GM12891 (cell line): ENCODE data around the gene BAG2.

Source experiments
- DNase-seq: peaks from one replicate; pipeline ENCODE4 v3.0.0; 2011; ENCODE audit warnings: low spot score; ENCODE audit not compliant: insufficient read length
- FAIRE-seq: peaks from 2 replicates; lab custom pipeline; 2011; peaks lifted over from hg19 to GRCh38; lab: Jason Lieb, UNC
- PAX5 ChIP-seq: IDR thresholded peaks from 2 replicates; pipeline ENCODE4 v1.6.1; 2011; ENCODE audit warnings: low read length, moderate library complexity, mild to moderate bottlenecking; ENCODE audit not compliant: insufficient read depth, severe bottlenecking
- POLR2A ChIP-seq: IDR thresholded peaks from 2 replicates; pipeline ENCODE4 v1.6.1; 2011; ENCODE audit warnings: low read depth, low read length, control low read depth
- POLR2AphosphoS5 ChIP-seq: IDR thresholded peaks from 2 replicates; pipeline ENCODE4 v1.6.1; 2011; ENCODE audit warnings: low read depth, low read length, control low read depth
- POU2F2 ChIP-seq: IDR thresholded peaks from 2 replicates; pipeline ENCODE4 v1.6.1; 2011; ENCODE audit warnings: low read depth, mild to moderate bottlenecking, control low read depth, low read length, moderate library complexity
- SPI1 ChIP-seq: IDR thresholded peaks from 2 replicates; pipeline ENCODE4 v1.6.1; 2011; ENCODE audit warnings: low read depth, low read length, control low read depth
- TAF1 ChIP-seq: IDR thresholded peaks from 2 replicates; pipeline ENCODE4 v1.6.1; 2011; ENCODE audit warnings: low read depth, low read length, control low read depth

The BAG2 gene

DNA sequence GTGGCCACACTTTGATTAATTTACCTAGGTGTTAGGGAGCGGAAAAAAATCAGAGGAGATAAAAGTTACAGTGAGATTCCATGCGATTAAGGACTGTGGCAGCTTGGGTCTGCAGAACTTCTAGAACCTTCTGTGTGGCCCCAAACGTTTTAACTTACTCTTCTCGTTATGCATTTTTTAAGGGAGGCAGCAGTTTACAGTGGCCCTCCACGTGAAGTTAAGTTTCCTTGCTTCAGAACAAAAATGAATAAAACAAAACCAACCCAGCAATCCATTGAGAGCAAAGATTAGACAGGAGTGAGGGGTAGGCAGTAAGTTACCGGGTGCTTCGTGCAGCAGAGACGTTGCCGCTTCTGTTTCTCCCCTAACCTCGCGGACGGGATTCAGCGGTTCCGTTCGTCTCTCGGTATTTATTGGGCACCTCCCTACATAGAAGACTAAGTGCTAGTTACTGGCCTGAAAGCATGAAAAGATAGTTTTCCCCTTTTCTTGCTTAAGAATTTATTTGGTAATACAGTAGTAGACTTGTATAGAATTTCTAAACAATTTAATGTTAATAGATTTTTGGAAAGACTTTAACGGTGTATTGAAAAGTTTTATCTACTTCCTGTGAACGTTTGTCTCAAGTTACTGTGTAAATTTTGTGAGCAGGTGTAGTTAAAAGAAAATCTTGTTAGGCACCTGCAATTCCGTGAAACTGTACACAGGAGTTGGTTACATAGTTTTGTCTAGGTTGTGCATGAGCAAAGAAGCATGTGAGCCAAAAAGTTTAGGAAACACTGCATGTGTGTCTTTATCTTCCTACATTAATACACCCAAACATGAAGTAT lies 1.1 kb downstream of the BAG2 start:
- DNase-seq = peak; percentile 19
- TF ChIP-seq PAX5 (no peak), POU2F2 (no peak), TAF1 (no peak), SPI1 (no peak), POLR2AphosphoS5 (no peak), POLR2A (no peak)
- FAIRE-seq = peak; percentile 33

DNA sequence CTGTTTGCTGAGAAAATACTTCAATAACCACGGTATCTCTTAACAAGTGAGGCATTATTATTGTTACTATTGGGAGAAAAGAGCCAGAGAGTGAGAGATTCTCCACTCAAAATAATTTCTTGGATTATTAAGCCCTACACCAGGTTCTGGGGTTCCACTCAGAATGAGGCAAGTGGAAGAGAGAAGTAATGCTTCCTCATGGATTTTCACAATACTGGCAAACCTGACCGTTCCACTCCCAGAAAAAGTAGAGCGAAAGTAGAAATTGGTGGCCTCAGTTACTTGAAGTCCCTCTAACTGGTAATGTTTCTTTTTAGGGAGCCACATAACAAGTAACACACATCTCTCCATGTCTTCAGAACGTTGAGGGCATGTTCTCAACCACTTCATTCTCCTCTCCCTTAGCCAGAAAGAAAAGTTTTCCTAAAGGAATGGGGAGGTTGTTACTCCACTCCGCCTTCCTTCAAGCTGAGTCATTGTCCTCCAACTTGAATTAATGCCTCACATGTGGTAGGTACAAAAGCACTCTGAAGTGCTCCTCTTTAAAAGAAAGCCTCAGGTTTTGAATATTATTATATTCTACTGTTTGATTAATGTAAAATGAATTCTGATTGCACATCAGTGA lies 1.9 kb downstream of the BAG2 start:
- no peak for DNase-seq
- TF ChIP-seq SPI1 = no peak
- no peak for TF ChIP-seq PAX5
- TF ChIP-seq POLR2AphosphoS5 = no peak
- TF ChIP-seq TAF1 = no peak
- TF ChIP-seq POU2F2 = no peak
- TF ChIP-seq POLR2A = no peak
- FAIRE-seq = no peak

DNA sequence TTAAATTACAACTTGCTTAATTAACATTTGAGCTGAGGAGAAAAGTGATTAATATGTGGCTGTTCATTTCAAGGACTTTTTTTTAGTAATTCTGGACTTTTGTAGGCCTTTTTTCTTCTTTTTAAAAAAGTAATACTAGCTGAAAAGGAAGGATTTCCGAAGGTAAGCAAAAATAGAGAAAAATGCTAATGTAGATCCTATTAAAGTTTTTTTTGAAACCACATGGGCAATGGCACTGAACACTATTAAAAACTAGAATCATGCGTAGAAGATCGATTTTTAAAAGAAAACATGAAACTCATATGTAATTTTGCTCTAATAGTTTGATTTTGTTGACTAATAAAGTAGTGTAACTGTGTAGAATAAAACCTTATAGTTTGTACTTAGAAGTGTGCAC lies 2.4 kb downstream of the BAG2 start:
- FAIRE-seq (no peak), DNase-seq (no peak)
- TF ChIP-seq SPI1 = no peak
- no peak for TF ChIP-seq POLR2AphosphoS5
- TF ChIP-seq POLR2A = no peak
- no peak for TF ChIP-seq PAX5
- no peak for TF ChIP-seq TAF1
- TF ChIP-seq POU2F2 = no peak

DNA sequence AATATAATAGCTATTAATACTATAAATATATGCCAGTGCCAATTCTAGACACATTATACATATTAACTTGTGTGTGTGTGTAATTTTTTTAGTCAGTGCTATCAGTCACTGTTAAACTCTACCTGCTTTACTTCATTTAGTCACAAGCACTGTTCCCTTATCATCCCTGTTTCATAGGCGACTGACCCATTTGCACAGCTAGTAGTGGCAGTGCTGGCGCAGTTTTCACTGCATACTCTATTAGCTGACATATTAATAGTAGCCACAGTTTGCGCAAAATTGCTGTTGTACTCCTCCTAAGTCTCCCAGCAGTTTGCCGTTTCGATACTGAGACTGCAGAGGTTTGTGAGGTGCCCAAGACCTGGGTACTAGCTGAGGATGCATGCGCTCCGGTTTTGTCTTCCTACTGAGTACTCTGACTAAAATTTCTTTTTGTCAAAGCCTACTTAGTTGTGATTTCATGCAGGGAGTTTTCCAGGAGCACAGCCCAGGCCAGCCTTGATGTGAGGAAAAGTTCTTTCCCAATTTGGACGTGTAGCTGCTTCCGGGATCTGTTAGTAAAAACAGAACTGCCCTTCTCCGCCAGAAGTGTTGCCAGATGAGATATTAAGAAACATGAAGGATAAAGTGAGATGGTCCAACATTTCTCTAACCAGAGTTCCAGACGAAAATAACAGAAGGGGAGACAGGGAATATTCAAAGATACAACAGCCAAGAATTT lies 5.6 kb downstream of the BAG2 start:
- TF ChIP-seq POU2F2 = no peak
- TF ChIP-seq PAX5 = no peak
- TF ChIP-seq SPI1 = no peak
- TF ChIP-seq TAF1 = no peak
- no peak for TF ChIP-seq POLR2A
- FAIRE-seq = peak; percentile 38
- DNase-seq = no peak

DNA sequence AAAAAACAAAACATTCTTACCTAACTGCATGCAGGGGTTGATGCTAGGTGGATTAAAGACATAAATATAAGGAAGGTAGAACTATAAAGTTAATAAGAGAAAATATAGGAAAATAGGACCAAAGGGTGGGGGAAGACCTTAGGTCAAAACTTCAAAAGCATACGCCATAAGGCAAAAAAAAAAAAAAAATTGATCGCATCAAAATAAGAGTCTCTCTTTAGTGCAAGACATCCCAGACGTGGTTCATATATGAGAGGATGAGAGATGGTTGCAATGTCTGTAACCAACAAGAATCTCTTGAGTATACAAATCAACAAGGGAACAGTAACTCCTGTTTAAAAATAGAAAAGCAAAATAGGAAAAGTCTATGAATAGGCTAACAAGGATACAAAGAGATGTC lies 8.5 kb downstream of the BAG2 start:
- DNase-seq (no peak), FAIRE-seq (no peak)
- TF ChIP-seq SPI1 (no peak), TAF1 (no peak), POLR2AphosphoS5 (no peak), POLR2A (no peak), POU2F2 (no peak), PAX5 (no peak)

DNA sequence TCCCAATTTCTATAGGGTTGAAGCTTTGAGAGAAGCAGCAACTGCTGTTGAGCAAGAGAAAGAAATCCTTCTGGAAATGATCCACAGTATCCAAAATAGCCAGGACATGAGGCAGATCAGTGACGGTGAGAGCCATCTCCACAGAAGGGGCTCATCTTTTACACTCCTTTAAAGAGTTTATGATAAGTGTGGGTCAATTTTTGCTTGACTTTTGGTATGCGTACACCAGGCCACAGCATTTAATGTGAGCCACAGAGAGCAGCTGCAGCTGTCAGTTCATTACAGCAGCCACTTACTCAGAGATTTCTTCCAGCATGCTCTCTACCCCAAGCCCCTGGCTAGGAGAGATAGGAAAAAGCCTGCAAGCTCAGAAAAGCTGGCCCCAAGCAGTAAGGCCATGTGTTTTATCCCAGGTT lies 9.9 kb downstream of the BAG2 start:
- TF ChIP-seq TAF1 = no peak
- TF ChIP-seq POLR2A = no peak
- no peak for TF ChIP-seq SPI1
- TF ChIP-seq POU2F2 = no peak
- TF ChIP-seq PAX5 = no peak
- TF ChIP-seq POLR2AphosphoS5 = no peak
- FAIRE-seq (no peak), DNase-seq (no peak)

DNA sequence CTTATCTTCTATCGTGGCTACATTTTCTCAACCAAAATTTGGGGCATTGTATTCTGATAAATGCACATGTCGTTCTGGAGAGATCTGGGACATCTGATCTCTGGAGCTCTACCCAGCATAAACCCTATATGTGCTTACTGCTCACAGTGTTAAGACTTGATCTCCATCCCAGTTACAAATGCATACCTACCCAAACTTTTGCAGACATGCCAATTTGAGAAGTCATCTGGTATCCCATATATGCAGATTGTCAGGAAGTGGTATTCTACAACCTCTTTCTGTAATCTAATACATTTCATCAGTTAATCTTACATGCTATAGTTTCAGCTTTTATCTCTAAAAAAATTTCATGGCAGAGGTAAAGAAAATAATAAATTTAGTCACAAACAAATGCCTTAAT lies 11.2 kb downstream of the BAG2 start:
- DNase-seq (no peak), FAIRE-seq (no peak)
- no peak for TF ChIP-seq TAF1
- no peak for TF ChIP-seq POU2F2
- no peak for TF ChIP-seq PAX5
- TF ChIP-seq SPI1 = no peak
- no peak for TF ChIP-seq POLR2AphosphoS5
- no peak for TF ChIP-seq POLR2A

DNA sequence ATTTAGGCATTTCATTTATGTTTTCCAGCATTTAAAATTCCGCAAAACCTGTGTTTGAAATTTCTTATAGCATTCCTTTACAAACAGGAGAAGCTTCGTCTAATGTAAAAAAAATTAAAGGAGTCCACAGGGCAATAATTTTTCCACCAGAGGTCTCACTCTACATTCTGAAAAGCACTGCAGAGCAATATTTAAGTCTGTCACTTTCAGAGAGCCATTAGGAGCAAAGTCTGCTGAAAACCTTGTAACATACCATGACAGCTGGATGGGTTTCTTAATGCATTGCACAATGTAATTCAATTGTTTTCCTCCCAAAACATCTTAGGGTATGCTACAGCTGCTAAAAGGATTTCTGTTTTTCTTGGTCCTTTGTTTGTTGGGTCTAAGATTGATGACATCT lies 18.0 kb downstream of the BAG2 start:
- TF ChIP-seq TAF1 (no peak), POU2F2 (no peak), POLR2A (no peak), POLR2AphosphoS5 (no peak), PAX5 (no peak), SPI1 (no peak)
- no peak for FAIRE-seq

DNA sequence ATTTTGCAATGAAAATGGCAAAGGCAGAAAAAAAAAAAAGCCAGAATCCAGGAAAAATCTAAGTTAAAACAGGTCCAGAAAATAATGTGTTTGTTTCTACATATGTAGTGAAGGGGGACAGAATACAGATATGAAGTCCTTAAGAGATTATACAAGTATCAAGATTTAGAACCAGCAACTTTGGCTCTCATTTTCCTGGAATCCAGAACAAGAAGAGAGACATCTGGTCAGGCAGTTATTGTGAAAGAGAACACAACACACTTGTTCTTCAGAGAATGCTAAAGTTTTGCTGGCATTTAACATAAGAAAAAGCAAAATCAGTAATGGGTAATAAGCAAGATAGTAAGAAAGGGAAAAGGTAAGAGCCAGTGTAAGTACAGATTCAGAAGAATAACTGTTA lies 21.1 kb downstream of the BAG2 start:
- no peak for TF ChIP-seq TAF1
- TF ChIP-seq PAX5 = no peak
- no peak for TF ChIP-seq POU2F2
- no peak for TF ChIP-seq SPI1
- no peak for TF ChIP-seq POLR2A
- no peak for TF ChIP-seq POLR2AphosphoS5
- DNase-seq = no peak
- no peak for FAIRE-seq

More for the DNA sequence above, 18.0 kb downstream of the BAG2 start:
- DNase-seq = no peak
